Activated B cell treated with CpG ODN at 0.5 μM for 24 hours (primary cell): ENCODE measurements around the gene TSHZ2. TPM values are rescaled to one million over a fixed set of nuclear protein-coding genes. Genes with fewer than 3 reads are reported as not detected.

Experiments
- ATAC-seq: fragments of 200-7000 bp; cut with Tn5 transposase; one replicate; pipeline ENCODE4 v1.10.0; 2021; ENCODE audit warnings: low read depth, mild to moderate bottlenecking, moderate library complexity
- CTCF ChIA-PET: fragments of 350-600 bp; sonication (Branson Sonifier 250); formaldehyde crosslinking; loops from one replicate; lab custom pipeline; 2021; ENCODE audit warnings: antibody characterized with exemption; lab: Charles Lee
- POLR2A ChIA-PET: fragments of 350-600 bp; sonication (Branson Sonifier 250); formaldehyde crosslinking; loops from one replicate; lab custom pipeline; 2021; ENCODE audit warnings: antibody characterized with exemption; lab: Charles Lee
- DNase-seq: peaks from one replicate; pipeline ENCODE4 v3.0.0; 2022
- H3K27ac Mint-ChIP-seq: one replicate; pipeline ENCODE4 v1.8.0; 2020; ENCODE audit warnings: mixed read lengths
- H3K27me3 Mint-ChIP-seq: one replicate; pipeline ENCODE4 v1.8.0; 2021; ENCODE audit warnings: mixed read lengths
- H3K36me3 Mint-ChIP-seq: one replicate; pipeline ENCODE4 v1.8.0; 2021; ENCODE audit warnings: low read depth, mixed read lengths
- H3K4me1 Mint-ChIP-seq: one replicate; pipeline ENCODE4 v1.8.0; 2021; ENCODE audit warnings: mixed read lengths
- H3K4me3 Mint-ChIP-seq: one replicate; pipeline ENCODE4 v1.8.0; 2020; ENCODE audit warnings: mild to moderate bottlenecking, mixed read lengths
- H3K9me3 Mint-ChIP-seq: one replicate; pipeline ENCODE4 v1.8.0; 2020; ENCODE audit warnings: mixed read lengths
- CTCF ChIP-seq: fragments of 200-600 bp; IDR thresholded peaks from one replicate; pipeline ENCODE4 v1.8.0; 2022; ENCODE audit warnings: antibody characterized with exemption, mild to moderate bottlenecking
- intact Hi-C: fragments of 100-400 bp; cut with micrococcal nuclease; formaldehyde crosslinking; loops from one replicate; pipeline ENCODE4 v1.15.1; 2024
- total RNA-seq: library from RNA; stranded (reverse); gene quantifications from 2 replicates; pipeline ENCODE4 v1.2.3, GENCODE V29; 2022

TSHZ2 gene
- total RNA-seq, 1 donor from 2014 or later, result 1.7 TPM

GRCh38 chr20:53337390-53338101 is 365.4 kb downstream of the TSHZ2 start:
- no peak for TF ChIP-seq CTCF
- H3K4me1 Mint-ChIP-seq, result no peaks in the 10 kb centered on the region
- H3K4me3 Mint-ChIP-seq, result no peak overlapping the region
- intact Hi-C loops, result no loop called here
- no peak overlapping the region for H3K27ac Mint-ChIP-seq
- no peaks in the 10 kb centered on the region for H3K36me3 Mint-ChIP-seq
- DNase-seq, result no peak
- no peak for ATAC-seq
- ChIA-PET POLR2A (no interaction called here), CTCF (no interaction called here)
- no peaks in the 10 kb centered on the region for H3K9me3 Mint-ChIP-seq
- H3K27me3 Mint-ChIP-seq, result peaks cover 2% of the 10 kb centered on the region

GRCh38 chr20:53338716-53339115 is 366.6 kb downstream of the TSHZ2 start:
- Mint-ChIP-seq H3K4me3 (no peak overlapping the region), H3K27ac (no peak overlapping the region), H3K4me1 (no peaks in the 10 kb centered on the region), H3K36me3 (no peaks in the 10 kb centered on the region), H3K9me3 (no peaks in the 10 kb centered on the region), H3K27me3 (peaks cover 2% of the 10 kb centered on the region)
- ChIA-PET POLR2A (no interaction called here), CTCF (no interaction called here)
- ATAC-seq (no peak), DNase-seq (no peak)
- TF ChIP-seq CTCF, result no peak
- intact Hi-C loops, result no loop called here

- no peak for DNase-seq
- Mint-ChIP-seq H3K27ac (no peak overlapping the region), H3K4me3 (no peak overlapping the region), H3K27me3 (peaks cover 9% of the 10 kb centered on the region), H3K4me1 (no peaks in the 10 kb centered on the region), H3K9me3 (no peaks in the 10 kb centered on the region), H3K36me3 (no peaks in the 10 kb centered on the region)
- ChIA-PET POLR2A (no interaction called here), CTCF (no interaction called here)
- TF ChIP-seq CTCF, result no peak
- intact Hi-C loops, result no loop called here
- ATAC-seq, result no peak
These were observed 370.3 kb downstream of the TSHZ2 start for GRCh38 chr20:53342429-53342828.

GRCh38 chr20:53343448-53343847 is 371.3 kb downstream of the TSHZ2 start:
- H3K27ac Mint-ChIP-seq, result no peak overlapping the region
- ATAC-seq, result no peak
- H3K4me1 Mint-ChIP-seq, result no peaks in the 10 kb centered on the region
- H3K27me3 Mint-ChIP-seq, result peaks cover 9% of the 10 kb centered on the region
- no peak overlapping the region for H3K4me3 Mint-ChIP-seq
- H3K36me3 Mint-ChIP-seq, result no peaks in the 10 kb centered on the region
- ChIA-PET POLR2A (no interaction called here), CTCF (no interaction called here)
- TF ChIP-seq CTCF, result no peak
- H3K9me3 Mint-ChIP-seq, result no peaks in the 10 kb centered on the region
- intact Hi-C loops, result no loop called here
- no peak for DNase-seq

GRCh38 chr20:53344891-53345290 is 372.7 kb downstream of the TSHZ2 start:
- Mint-ChIP-seq H3K9me3 (no peaks in the 10 kb centered on the region), H3K36me3 (no peaks in the 10 kb centered on the region), H3K4me1 (no peaks in the 10 kb centered on the region), H3K27ac (no peak overlapping the region), H3K4me3 (no peak overlapping the region), H3K27me3 (peaks cover 9% of the 10 kb centered on the region)
- intact Hi-C loops, result no loop called here
- ChIA-PET CTCF (no interaction called here), POLR2A (no interaction called here)
- ATAC-seq, result no peak
- TF ChIP-seq CTCF, result no peak
- DNase-seq, result no peak
